AG10803 (cell line): ENCODE data around the gene PBX1.

ENCODE experiments used
- DNase-seq: peaks from one replicate; pipeline ENCODE4 v3.0.0; 2010; ENCODE audit warnings: low read depth
- H3K4me3 ChIP-seq: 2 replicates; pipeline ENCODE4 v1.5.1; 2011; ENCODE audit warnings: mild to moderate bottlenecking, low read length, control low read depth
- TF ChIP-seq, protein P1 (sequence below): conservative IDR thresholded peaks from 2 replicates; pipeline ENCODE4 v1.5.1; 2011; ENCODE audit warnings: mild to moderate bottlenecking, low read length, control low read depth, inconsistent platforms

The PBX1 gene

DNA sequence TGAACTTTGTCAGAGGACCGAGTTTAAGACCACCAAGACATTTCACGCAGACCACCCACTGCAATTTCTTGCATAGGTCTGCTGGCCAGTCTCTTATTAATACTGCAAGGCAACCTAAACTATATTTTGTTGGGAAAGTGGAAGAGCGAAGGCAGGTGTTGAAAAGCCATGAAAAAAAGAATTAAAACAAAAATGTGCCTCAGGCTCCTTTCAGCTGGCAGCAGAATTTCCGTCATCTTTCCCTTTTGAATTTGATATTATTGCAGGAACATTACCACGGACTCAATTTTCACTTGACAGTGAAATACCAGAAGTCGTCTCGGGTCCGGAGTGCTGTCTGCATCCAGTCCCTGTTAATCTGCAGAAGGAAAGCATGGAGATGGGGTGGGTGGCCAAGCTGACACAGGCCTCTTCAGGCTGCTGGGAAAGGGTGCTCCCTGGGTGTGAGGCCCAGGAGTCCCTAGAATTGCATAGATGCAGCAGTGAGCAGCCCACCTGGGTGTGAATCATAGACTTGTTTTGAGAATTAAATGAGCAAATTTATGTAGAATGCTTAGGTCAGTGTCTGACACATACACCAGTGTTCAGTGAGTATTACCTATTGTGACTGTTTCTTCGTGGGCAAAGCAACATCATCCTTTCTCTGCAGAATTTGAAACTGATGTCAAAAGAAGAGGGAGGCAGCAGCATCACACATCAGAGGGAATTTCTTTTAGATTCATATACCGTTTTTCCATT lies 150.7 kb downstream of the PBX1 start:
- TF ChIP-seq, protein P1, sequence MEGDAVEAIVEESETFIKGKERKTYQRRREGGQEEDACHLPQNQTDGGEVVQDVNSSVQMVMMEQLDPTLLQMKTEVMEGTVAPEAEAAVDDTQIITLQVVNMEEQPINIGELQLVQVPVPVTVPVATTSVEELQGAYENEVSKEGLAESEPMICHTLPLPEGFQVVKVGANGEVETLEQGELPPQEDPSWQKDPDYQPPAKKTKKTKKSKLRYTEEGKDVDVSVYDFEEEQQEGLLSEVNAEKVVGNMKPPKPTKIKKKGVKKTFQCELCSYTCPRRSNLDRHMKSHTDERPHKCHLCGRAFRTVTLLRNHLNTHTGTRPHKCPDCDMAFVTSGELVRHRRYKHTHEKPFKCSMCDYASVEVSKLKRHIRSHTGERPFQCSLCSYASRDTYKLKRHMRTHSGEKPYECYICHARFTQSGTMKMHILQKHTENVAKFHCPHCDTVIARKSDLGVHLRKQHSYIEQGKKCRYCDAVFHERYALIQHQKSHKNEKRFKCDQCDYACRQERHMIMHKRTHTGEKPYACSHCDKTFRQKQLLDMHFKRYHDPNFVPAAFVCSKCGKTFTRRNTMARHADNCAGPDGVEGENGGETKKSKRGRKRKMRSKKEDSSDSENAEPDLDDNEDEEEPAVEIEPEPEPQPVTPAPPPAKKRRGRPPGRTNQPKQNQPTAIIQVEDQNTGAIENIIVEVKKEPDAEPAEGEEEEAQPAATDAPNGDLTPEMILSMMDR, result no peak
- DNase-seq, result no peak
- H3K4me3 ChIP-seq, result no peak overlapping the region

DNA sequence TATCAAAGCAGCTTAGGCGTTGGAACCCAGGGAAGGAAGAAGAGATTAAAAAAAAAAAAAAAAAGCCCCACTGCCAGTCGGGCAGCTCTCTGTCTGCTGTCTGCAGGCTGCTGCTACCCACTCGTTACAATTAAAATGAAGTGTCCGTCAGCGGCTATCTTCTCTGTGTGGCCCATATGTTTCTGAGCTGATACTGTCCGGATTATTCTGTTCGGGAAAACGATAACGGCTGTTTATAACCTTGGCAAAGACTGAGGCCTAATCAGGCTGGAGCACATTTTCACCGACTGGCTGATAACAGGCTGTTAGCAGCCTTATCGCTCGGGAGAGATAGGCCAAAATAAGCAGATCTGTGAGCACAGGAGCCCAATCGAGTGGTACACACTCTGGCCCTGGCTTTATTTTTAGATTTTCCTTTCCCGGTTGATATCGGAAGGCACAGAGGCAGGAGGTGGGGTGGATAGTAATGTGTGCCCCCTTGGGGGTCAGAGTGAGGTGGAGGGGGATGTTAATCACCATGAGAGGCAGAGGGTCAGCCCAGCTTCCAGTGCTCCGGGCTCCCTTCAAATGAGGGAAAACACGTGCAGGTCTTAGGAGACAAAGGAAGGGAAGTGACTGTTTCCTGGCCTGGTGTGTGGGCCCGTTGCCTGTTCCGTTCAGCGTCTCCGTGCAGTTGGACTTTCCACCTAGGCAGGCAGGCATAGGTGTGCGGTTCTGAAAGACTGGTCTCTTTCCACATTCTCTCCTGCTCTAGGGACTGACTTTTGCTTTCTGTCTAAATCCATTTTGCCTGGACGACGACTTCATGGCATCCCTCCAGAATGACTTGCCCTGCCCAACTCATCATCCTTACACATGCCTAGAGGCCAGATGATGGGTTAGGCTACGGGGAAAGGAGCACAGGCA lies 153.4 kb downstream of the PBX1 start:
- peak; percentile 38 for DNase-seq
- no peak overlapping the region for H3K4me3 ChIP-seq
- TF ChIP-seq, protein P1, result no peak

DNA sequence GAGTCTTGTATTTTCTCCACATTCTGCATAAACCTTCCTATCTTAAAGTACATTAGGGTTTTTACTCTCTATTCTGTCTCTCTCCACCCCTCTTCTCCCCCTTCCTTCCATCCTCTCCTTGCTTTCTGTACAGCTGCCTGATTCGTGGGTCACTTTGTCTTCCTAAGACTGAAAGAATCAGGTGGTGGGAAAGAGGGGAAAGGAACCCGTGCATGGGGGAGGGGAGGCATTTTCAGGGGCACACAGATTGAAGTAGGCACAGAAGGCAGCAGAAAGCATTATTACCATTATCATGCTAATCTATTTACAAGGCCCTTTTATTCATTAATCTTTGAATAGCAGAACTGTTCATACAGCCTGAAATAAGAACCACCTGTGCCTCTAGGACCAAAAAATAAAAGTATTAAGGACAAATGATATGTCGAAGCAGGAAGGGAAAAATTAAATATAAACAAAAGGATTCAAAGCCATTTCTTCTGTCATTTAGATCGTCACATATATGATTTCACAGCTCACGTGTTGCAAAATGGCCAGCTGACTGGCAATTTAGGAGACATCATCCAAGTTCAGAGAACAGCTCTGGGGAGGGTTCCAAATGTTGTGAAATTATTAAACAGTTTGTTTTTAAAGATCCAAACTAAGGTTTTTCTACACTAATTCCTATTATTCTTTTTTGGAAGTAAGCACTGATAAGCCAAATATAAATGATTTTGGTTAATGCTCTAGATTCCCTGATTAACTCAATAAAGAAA lies 154.6 kb downstream of the PBX1 start:
- H3K4me3 ChIP-seq, result no peak overlapping the region
- TF ChIP-seq, protein P1, result no peak
- peak; percentile 53 for DNase-seq

DNA sequence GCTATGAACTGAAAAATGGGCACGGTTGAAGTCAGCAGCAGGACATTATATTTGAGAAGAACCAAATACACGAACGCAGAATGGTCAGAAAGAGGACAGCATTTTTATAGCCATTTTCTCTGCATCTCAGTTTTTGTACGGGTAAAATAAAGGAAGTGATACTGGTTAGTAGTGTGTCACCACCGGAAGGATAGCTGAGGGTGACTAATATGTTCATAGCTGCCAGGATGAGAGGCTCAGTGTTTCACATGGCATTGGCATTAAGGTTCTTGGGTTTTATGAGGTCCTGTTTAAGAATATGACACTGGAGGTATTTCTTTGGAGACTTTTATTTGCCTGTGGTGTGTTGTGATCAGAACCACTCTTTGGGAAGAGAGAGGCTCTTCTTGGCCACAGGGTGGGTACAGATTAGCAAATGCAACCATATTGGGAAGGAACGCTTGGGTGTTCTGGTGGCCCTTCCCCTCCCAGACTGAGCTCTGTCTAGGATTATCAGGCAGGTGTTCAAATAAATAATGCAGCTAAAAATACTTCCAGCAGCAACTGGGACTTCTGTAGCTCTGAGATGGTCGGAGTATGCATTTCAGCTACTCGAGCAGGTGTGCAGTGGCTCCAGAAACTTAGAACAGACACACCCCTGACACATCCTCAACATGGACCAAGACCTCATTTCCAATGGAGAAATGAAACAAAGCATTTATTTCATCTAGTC lies 158.2 kb downstream of the PBX1 start:
- DNase-seq, result peak; percentile 68
- H3K4me3 ChIP-seq, result no peak overlapping the region
- TF ChIP-seq, protein P1, result no peak

DNA sequence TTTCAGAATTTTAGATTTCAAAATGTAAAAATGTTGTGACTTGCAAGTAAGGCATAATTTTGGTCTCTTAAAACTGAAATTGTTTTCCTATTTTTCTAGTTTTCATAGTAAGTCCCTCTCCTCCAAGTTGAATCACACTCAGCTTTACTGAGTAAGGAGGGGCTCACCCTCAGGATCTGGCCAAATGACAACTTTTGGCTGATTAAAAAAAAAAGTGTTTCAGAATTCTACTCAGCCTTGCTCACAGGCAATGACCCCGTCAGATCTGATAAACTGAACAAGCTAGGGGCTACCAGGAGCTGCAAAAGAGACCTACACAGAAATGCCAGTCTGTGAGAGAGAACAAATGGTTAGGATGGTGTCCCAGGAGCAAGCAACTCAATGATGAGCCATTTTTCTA lies 159.8 kb downstream of the PBX1 start:
- peak; percentile 56 for DNase-seq
- TF ChIP-seq, protein P1, result no peak
- no peak overlapping the region for H3K4me3 ChIP-seq

DNA sequence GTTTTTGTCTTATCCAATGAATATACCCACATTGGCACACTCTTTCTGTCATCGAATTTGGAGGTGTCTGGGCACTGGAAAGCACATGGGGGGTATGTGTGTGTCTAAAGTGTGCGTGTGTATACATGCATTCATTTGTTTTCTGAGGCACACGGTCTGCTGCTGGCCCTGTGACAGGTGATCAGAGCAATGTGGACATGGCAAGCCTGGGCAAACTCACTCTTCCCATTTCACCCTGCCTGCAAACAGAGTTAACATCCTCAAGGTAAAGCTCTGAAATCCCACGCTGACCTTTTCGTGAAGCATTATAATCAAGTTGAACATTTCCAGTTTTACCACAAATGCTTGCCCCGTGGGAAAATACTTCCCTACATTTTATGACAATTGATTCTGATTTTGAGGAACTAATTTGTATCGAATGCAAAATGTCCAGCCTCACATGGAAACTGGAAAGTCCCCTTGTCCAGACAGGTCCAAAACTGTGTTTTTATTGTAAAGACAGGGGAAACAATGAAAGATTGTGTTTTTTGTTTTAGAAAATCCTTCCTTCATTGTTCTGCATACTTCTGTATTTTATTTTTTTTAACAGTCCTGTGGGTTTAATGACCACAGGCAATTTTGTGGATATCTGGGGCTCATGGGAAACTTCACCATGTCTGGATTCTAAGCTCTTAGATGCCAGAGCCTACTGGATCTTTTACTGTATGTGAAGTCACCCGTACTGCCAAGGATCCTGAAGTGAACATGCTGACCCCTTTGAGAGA lies 160.9 kb downstream of the PBX1 start:
- no peak overlapping the region for H3K4me3 ChIP-seq
- DNase-seq, result peak; percentile 45
- TF ChIP-seq, protein P1, result no peak
